Measurements from ENCODE around the gene ACOX2.

The ACOX2 gene

DNA sequence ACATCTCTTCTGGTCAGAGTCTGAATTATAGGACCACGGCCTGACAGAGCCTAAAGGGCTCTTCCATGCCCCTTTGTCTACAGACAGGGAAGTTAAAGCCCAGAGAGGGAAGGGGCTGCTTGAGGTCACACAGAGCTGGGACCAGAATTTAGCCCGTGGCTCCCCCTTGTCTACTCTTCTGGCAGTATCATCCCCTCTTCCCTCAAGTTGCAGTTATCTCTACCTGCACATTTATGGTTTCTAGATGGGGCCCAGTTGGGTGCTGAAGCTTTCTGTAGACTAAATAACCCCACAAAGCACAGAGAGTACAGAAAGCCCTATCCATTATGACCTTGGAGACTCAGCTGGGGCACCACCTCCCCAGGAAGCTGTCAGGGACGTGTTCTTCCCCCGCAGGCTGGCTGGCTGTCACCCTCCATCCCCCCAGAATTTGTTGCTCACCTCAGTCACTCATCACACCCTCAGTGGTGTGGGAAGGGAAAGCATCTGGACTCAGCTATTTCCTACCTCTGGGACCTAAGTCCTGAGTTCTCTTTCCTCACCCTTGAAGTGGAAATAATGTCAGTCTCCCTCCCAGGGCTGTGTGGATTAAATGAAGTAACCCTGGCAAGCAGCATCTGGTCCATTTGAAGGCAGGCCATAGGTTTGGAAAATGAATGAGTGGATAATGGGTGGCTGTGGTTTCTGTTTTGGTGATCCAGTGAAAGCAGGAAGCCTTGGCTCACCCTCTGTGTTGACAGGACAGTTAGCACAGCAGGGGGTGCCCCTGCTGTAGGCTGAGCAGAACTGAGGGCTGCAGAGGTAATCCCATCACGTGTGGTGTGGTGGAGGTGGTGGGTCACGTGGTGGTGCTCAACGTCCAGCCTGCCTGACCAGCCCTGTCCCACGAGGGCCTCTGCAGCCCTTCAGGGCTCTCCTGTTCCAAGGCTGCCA is 16.3 kb downstream of the ACOX2 start:
- TF ChIP-seq, protein P1, sequence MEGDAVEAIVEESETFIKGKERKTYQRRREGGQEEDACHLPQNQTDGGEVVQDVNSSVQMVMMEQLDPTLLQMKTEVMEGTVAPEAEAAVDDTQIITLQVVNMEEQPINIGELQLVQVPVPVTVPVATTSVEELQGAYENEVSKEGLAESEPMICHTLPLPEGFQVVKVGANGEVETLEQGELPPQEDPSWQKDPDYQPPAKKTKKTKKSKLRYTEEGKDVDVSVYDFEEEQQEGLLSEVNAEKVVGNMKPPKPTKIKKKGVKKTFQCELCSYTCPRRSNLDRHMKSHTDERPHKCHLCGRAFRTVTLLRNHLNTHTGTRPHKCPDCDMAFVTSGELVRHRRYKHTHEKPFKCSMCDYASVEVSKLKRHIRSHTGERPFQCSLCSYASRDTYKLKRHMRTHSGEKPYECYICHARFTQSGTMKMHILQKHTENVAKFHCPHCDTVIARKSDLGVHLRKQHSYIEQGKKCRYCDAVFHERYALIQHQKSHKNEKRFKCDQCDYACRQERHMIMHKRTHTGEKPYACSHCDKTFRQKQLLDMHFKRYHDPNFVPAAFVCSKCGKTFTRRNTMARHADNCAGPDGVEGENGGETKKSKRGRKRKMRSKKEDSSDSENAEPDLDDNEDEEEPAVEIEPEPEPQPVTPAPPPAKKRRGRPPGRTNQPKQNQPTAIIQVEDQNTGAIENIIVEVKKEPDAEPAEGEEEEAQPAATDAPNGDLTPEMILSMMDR (conservative IDR thresholded peaks at IDR 0.05; ENCODE audit: low read length): no peak
- H3K4me3 ChIP-seq (ENCODE audit: low read length): no peak overlapping the region
- no peak for DNase-seq (ENCODE audit: low read depth)

DNA sequence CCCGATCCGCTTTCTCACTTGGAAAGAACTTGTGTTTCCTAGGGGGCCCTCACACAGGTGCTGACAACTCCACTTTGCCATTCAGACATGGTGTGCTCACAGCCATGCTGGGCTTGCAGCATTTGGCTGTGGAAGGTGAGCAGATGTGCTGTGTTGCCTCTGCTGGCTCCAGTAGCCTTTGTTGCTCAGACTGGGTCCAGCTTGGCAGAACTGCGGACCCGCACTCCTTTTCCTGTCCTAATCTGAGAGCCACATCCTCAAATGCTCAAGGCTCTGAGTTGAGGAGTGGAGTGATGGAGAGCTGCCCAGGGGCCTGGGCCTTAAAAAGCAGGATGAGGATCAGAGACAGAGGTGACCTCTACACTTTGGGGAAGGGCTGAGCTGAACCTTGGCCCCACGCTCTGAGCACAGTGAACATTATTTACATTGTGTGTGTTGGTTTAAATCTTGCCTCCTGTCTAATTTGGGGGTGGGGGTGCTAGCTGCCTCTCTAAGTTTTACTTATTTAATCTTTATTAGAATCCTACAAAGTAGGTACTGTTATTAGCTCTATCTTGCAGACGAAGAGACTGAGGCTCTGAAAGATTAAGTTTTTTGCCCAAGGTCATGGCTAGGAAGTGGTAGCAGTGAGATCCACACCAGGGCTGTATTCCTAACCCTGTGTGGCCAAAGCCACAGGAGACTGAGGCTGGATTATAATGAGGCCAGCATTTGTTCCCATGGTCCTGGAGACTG is 17.2 kb downstream of the ACOX2 start:
- no peak overlapping the region for H3K4me3 ChIP-seq (ENCODE audit: low read length)
- DNase-seq (ENCODE audit: low read depth): no peak
- TF ChIP-seq, protein P1 (conservative IDR thresholded peaks at IDR 0.05; ENCODE audit: low read length): no peak

DNA sequence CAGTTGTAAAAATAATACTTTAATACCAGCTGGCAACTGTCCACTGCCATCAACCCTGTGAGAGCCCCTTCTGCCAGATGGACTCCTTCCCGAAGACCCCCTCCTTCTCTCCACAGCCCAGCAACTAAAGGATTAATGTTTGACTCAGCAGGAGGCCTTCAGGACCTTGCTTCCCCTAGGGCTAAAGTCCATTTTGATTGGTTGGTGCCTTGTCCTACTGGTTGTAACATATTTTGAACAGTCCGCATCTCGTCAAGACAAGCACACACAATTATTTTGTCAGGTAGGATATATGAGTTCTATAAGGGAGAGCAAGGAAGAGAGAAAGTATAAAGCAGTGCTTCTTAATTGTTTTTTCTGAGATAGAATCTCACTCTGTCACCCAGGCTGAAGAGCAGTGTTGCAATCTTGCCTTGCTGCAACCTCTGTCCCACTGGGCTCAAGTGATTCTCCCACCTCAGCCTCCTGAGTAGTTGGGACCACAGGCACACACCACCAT is 18.6 kb downstream of the ACOX2 start:
- no peak for DNase-seq (ENCODE audit: low read depth)
- TF ChIP-seq, protein P1 (conservative IDR thresholded peaks at IDR 0.05; ENCODE audit: low read length): no peak

DNA sequence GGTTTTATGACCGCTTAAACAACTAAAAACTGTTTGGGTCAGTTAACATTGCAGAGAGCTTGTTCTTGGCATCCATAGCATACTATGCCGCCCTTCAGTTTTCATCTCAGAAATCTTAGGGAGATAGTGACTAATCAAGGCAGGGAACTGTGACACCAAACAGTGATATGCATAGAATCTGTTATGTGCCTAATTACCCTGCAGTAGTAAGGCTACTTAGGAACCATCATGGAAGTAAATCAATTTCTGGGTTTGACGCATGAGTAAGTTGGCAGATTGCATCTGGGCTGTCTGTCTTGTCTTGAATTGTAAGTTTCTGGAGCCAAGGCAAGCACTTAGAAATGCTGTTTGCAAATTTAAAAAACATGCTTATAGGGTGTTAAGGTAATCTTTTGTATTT is 22.6 kb downstream of the ACOX2 start:
- H3K4me3 ChIP-seq (ENCODE audit: low read length): no peak overlapping the region
- TF ChIP-seq, protein P1 (conservative IDR thresholded peaks at IDR 0.05; ENCODE audit: low read length): no peak
- no peak for DNase-seq (ENCODE audit: low read depth)

More for the DNA sequence above, 18.6 kb downstream of the ACOX2 start:
- H3K4me3 ChIP-seq (ENCODE audit: low read length): no peak overlapping the region

DNA sequence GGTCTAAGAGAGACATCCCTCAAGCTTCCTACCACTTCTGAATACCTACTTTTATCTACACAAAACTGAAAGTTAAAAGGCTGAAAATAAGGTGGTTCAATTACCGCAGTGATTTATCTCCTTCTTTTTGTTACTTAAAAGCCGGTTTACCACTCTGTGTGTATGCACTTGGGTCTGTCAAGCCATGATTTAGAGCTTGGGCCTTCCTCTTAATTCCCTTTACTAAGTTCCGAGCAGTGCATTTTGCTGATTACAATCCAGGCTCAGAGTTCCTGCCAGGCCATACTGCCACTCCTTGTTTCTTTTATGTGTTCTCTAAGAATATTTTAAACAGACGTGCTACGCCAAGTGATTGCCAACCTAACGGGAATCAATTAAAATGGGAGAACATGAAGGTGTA is 28.6 kb downstream of the ACOX2 start:
- no peak for DNase-seq (ENCODE audit: low read depth)
- no peak overlapping the region for H3K4me3 ChIP-seq (ENCODE audit: low read length)
- TF ChIP-seq, protein P1 (conservative IDR thresholded peaks at IDR 0.05; ENCODE audit: low read length): no peak

DNA sequence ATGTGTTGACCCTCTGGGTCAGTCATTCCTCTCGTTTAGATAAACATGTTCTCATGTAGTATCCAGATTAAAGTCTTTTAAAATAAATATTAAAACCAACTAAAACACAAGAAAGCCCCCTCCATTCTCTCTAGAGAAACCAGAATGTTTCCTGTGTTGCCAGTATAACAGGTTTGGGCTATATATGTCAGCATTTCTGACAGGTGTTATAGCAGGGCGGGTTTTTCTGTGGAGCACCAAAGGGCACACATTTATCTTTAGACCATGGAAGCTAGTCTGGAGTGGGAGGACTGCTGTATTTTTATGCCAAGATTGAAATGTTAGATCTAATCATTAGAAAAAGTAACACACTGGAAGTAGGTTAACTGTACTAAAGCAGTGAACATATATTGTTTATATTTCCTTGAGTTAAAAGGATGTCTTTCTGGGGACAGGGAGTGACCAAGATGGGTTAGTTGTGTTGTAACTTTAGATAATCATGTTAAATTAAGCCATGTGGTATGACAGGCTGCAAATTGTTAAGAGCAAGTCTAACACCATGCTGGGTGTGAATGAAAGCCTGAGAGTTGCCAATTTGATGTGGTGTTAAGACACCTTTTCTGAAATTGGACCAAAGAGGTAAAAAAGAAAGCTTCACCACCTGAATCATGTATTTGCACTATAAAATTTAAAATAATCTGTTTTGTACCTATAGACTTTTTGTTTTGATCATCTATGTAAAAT is 29.5 kb downstream of the ACOX2 start:
- no peak for DNase-seq (ENCODE audit: low read depth)
- TF ChIP-seq, protein P1 (conservative IDR thresholded peaks at IDR 0.05; ENCODE audit: low read length): no peak
- no peak overlapping the region for H3K4me3 ChIP-seq (ENCODE audit: low read length)

Measured in AG10803 (cell line).